IPS-15b (cell line): Measurements from ENCODE around the gene RBM20.
"Not testable (repeated sequence)": the region's sequence is repeated elsewhere in the genome, so short reads cannot be mapped to it uniquely, and the experiment has no call there.

ENCODE experiments used
- H3K27me3 ChIP-seq: one replicate; pipeline ENCODE4 v1.6.1; 2013; ENCODE audit warnings: low read length; ENCODE audit not compliant: control insufficient read depth, insufficient read depth
- H3K36me3 ChIP-seq: one replicate; pipeline ENCODE4 v1.6.1; 2013; ENCODE audit warnings: low read length; ENCODE audit not compliant: control insufficient read depth, insufficient read depth
- H3K4me1 ChIP-seq: one replicate; pipeline ENCODE4 v1.6.1; 2013; ENCODE audit warnings: mild to moderate bottlenecking, low read length; ENCODE audit not compliant: control insufficient read depth, insufficient read depth
- H3K4me3 ChIP-seq: one replicate; pipeline ENCODE4 v1.5.1; 2013; ENCODE audit warnings: low read depth, low read length
- H3K9ac ChIP-seq: one replicate; pipeline ENCODE4 v1.6.1; 2013; ENCODE audit warnings: low read depth, mild to moderate bottlenecking, low read length
- H3K9me3 ChIP-seq: one replicate; pipeline ENCODE4 v1.6.1; 2013; ENCODE audit warnings: mild to moderate bottlenecking, low read length; ENCODE audit not compliant: control insufficient read depth, insufficient read depth

The RBM20 gene

DNA sequence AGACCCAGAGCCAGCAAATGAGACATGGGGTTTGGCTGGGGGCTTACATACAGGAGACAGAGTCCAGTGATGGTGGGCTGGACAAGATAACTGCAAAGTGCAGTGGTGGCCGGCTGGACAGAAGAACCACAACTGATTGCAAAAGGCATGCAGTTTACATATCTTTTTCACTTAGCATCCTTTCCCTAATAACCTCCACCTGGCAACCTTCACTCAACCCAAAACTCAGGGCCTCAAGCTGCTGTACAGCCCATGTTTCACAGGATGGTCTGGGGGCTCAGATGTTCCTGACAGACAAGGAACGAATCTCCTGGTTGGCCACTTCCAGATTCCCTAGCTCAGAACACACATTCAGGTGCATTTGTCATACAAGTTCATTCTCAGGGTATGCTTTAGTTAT is 219.8 kb downstream of the RBM20 start:
- peaks cover 2% of the 10 kb centered on the region for H3K4me1 ChIP-seq
- no peaks in the 10 kb centered on the region for H3K36me3 ChIP-seq
- no peak overlapping the region for H3K9ac ChIP-seq
- H3K9me3 ChIP-seq: no peaks in the 10 kb centered on the region
- H3K4me3 ChIP-seq: no peak overlapping the region
- no peaks in the 10 kb centered on the region for H3K27me3 ChIP-seq

- H3K36me3 ChIP-seq: no peaks in the 10 kb centered on the region
- no peaks in the 10 kb centered on the region for H3K9me3 ChIP-seq
- H3K4me1 ChIP-seq: peaks cover 2% of the 10 kb centered on the region
- H3K4me3 ChIP-seq: no peak overlapping the region
- no peaks in the 10 kb centered on the region for H3K27me3 ChIP-seq
- H3K9ac ChIP-seq: no peak overlapping the region
Measured at GRCh38 chr10:110864662-110865140, 220.6 kb downstream of the RBM20 start.

DNA sequence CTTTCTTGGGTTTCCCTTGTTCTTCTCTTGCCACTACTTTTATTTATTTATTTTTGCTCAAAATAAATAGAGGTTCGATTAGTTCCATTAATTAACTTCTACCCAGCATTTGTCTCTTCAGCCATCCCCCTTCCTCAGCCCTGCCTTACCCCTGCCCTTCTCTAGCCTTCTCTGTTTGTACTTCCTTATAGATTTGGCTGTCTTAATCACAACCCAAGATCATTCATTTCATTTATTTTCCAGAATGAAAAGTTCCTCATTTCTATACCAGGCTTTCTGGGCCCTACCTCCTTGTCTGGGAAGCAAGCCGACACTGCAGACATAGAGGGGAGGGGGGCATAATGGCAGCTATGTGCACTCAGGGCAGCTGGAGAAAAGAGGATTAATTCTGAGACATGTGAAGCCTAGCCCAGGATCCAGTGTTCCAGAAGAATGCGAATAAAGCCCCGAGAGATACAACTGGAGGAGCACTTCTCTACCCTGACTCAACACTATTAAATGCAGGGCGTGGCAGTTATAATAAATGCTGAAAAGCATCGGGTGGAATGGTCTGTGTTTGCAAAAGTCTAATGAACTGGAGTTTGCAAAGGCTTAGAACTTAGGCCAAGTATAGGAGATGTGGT is 221.2 kb downstream of the RBM20 start:
- H3K4me1 ChIP-seq: peaks cover 2% of the 10 kb centered on the region
- H3K36me3 ChIP-seq: no peaks in the 10 kb centered on the region
- H3K9me3 ChIP-seq: no peaks in the 10 kb centered on the region
- no peaks in the 10 kb centered on the region for H3K27me3 ChIP-seq
- no peak overlapping the region for H3K4me3 ChIP-seq
- H3K9ac ChIP-seq: no peak overlapping the region

DNA sequence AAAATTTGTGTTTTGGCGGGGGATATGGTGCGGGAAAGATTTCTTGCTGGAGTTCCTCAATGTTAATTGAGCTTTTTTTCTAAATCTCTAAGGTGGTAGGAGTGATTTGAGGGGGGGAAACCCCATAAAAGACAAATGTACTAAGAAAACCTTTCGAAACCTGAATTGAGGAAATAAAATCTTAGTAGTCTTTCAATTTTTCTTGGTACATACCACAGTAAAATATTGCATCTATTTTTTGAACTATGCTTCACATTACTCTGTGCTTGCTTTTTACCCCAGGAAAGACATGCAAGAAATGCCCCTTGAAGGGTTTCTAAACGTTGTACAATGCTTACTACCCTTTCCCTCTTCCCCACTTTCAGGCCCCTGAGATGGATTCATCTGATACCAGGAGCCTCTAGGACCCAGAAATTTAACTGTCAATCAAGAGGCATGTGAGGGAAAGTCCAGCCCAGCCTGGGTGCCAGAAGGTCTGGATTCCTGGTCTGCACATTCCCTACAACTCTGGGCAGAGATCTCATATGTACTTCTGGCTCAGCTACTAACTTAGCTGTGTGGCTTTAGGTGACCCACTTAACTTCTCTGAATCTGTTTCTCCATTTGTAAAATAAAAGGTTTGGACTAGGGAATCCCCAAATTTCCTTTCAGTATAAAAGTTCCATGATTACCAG is 221.8 kb downstream of the RBM20 start:
- Histone ChIP-seq H3K4me3 (no peak overlapping the region), H3K36me3 (no peaks in the 10 kb centered on the region), H3K4me1 (peaks cover 5% of the 10 kb centered on the region), H3K9me3 (no peaks in the 10 kb centered on the region), H3K9ac (no peak overlapping the region), H3K27me3 (no peaks in the 10 kb centered on the region)

GRCh38 chr10:110867011-110867806 is 223.1 kb downstream of the RBM20 start:
- not testable (repeated sequence) for H3K4me1 ChIP-seq

GRCh38 chr10:110867807-110868465 is 223.8 kb downstream of the RBM20 start:
- peaks cover 10% of the 10 kb centered on the region for H3K4me1 ChIP-seq
- H3K9me3 ChIP-seq: no peaks in the 10 kb centered on the region
- H3K27me3 ChIP-seq: no peaks in the 10 kb centered on the region
- no peaks in the 10 kb centered on the region for H3K36me3 ChIP-seq
- no peak overlapping the region for H3K4me3 ChIP-seq
- H3K9ac ChIP-seq: no peak overlapping the region

More at GRCh38 chr10:110867011-110867806, 223.1 kb downstream of the RBM20 start:
- H3K27me3 ChIP-seq, H3K4me3 ChIP-seq, H3K36me3 ChIP-seq, H3K9me3 ChIP-seq, H3K9ac ChIP-seq: not testable (repeated sequence)

DNA sequence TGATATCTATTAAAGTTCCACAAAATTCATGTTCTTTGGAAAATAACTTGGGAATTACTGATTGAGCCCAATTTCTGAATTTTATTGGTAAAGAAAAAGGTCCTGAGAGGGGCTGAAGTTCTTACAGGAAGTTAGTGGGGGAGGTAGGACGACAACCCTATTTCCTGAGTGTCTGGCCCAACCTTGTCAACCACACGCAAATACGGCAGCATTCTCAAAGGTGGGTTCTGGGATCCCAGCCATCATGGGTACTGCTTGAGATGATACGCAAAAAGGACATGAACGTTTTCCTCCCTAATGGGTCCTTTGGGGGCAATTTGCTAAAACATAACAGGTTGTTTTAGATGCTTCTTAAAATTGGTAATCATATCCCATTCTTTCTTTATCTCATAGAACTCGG is 224.8 kb downstream of the RBM20 start:
- Histone ChIP-seq H3K27me3 (no peaks in the 10 kb centered on the region), H3K36me3 (no peaks in the 10 kb centered on the region), H3K9me3 (no peaks in the 10 kb centered on the region), H3K9ac (no peak overlapping the region), H3K4me1 (peaks cover 10% of the 10 kb centered on the region), H3K4me3 (no peak overlapping the region)

DNA sequence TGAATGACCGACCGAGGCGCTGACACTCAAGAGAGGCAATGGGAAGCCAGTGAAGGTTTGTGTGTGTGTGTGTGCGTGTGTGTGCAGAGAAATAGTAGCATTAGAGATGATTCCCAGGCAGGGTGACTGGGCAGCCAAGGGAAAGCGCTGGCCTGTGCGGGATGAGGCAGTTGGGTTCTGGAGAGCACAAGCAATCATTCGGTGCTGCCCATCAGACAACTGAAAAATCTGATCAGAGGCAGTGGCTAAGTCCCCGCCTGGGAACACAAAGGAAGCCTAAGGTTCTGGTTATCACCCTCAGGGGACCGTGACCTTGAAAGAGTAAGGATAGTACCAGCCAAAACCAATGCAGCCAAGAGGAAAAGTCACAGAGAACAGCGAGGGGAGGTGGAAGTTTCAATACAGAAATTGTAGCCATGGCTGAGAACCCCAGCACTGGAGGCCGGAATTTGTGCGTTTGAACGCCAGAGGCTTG is 226.7 kb downstream of the RBM20 start:
- Histone ChIP-seq H3K9me3 (no peaks in the 10 kb centered on the region), H3K27me3 (no peaks in the 10 kb centered on the region), H3K4me1 (peaks cover 10% of the 10 kb centered on the region), H3K9ac (peak overlapping the region; percentile 68), H3K36me3 (no peaks in the 10 kb centered on the region), H3K4me3 (peak overlapping the region; percentile 73)

DNA sequence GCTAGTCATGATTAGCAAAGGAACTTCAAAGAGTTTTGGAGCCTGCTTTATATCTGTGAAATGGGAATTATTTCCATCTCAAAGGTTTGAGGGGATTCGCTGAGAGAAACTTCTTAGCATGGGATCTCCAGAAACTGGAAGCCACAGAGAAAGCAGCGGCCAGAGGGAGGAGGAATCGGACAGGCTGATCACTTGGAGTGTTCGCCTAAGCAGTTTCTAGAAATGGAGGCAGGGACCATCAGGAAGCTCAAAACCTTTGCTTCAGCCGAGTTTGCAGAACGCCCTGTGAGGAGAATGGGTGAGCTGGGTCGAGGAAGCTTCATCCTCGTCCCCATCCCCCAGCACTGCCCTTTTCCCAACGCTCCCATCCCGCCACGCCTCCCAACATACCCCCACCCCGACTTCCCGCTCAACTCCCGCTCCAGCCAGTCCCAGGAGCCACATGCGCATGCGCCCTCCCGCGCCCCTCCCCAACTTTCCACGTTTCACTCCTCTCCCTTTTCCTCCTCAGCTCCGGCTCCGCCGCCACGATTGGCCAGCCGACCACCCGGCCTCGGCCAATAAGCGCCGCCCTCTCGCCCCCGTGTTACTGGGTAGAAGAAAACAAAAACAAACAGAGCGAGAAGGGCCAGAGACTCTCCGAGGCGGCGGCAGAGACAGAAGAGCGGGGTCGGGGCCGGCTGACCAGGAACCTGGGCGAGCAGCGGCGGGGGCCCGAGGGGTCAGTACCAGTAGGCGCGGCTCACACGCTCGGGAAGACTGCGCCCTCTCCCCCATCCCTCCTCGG is 227.4 kb downstream of the RBM20 start, which contains the start of gene PDCD4:
PDCD4 (plus strand) TSS at position 631 of the 787 bp plus-strand sequence. CDS start 4,100 bp downstream, outside the sequence.
- Histone ChIP-seq H3K9ac (peak within 1 kb of the TSS; percentile 68), H3K36me3 (no peaks in the 10 kb centered on the region), H3K9me3 (no peaks in the 10 kb centered on the region), H3K4me1 (peaks cover 10% of the 10 kb centered on the region), H3K27me3 (no peaks in the 10 kb centered on the region), H3K4me3 (peak within 1 kb of the TSS; percentile 73)

GRCh38 chr10:110872145-110872983 is 228.2 kb downstream of the RBM20 start:
- H3K27me3 ChIP-seq: no peaks in the 10 kb centered on the region
- peak overlapping the region; percentile 73 for H3K4me3 ChIP-seq
- no peaks in the 10 kb centered on the region for H3K9me3 ChIP-seq
- H3K36me3 ChIP-seq: no peaks in the 10 kb centered on the region
- H3K4me1 ChIP-seq: peaks cover 10% of the 10 kb centered on the region
- H3K9ac ChIP-seq: peak overlapping the region; percentile 56
